Activated effector memory CD4-positive, alpha-beta T cell treated with Interleukin-2 at 50 U/mL for 16 hours (primary cell): ENCODE measurements around the gene NFKBIA.
"Not testable (repeated sequence)": the region's sequence is repeated elsewhere in the genome, so short reads cannot be mapped to it uniquely, and the experiment has no call there.

Source experiments
- DNase-seq: peaks from one replicate; pipeline ENCODE4 v3.0.0-alpha.2; 2020

The NFKBIA gene

DNA sequence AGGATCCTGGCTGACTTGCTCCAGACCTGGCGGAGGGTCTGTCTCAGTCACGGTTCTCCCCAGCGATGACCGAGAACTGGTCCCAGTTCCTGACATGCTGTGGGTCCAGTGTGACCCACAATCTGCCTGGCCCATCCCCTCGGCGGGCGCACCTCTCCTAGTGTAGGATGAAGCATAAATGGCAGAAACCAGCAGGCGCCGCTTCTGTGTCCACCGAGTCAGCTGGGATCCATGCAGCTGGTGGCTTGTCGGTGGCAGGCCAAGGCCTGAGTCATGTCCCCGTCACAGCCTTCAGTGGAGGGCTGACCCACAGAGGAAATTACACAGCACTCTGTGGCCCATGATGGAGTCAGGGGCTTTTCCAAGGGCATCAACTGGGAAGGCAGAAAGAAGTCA, 38.5 kb downstream of the NFKBIA start:
- DNase-seq = no peak

DNA sequence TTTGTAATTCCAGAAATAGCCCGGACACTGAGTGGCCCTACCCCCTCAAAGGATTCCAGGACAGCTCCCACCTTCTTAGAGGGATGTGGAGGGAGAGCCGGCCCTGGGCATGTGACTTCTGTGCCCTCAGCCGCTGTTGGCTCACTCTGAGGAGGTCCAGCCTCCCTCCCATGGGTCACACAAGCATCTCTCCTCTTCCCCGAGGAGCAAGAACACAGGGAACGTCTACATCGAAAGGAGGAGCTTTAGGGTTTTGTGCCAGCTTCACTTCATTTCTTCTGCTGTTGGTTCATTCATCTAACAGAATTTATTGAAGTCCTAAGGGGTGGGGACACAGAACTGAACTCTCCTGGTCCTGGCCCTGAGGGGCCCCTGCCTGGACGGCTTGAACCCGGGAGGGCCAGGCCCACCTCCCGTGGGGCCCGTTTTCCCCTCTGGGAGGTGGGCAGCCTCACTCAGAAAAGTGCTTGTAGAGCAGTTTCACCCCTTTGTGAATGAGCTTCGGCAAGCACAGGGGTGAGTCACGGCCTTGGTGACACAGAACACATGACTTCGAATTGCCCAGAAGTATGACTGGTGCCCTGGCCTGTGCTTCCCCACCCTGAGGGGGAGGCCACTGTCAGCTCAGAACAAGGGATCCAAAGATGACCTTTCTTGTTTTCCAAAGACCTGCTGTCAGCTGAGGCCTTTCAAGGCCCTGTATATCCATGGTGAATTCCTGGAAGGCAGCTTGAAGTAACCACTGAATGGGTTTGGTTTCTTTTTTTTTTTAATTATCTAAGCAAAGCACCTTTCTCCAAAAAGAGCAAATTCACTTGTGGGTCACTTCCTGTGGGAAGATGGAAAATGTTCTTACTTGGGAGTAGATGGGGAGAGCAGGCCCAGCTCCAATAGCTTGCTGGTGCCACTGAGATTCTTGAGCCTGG, 39.2 kb downstream of the NFKBIA start:
- DNase-seq = peak; percentile 14

DNA sequence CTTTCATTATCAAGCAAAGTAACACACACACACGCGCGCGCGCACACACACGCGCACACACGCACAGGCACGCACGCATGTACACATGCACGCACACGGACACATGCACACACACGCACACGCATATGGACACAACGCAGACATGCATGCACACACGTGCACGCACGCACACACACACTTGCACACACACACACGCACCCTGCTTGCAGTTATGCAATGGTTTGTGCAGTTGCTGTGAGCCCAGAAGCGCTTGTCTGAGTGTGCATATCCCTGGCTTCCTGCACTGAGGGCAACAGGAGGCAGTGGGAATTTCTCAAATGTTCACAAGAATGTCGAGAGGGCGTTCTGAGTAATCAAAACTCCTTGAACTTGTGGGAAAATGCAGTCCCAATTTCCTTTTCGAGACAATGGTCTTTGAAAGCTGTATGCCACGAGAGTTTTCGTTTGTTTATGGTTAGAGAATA, 41.6 kb downstream of the NFKBIA start:
- no peak for DNase-seq

DNA sequence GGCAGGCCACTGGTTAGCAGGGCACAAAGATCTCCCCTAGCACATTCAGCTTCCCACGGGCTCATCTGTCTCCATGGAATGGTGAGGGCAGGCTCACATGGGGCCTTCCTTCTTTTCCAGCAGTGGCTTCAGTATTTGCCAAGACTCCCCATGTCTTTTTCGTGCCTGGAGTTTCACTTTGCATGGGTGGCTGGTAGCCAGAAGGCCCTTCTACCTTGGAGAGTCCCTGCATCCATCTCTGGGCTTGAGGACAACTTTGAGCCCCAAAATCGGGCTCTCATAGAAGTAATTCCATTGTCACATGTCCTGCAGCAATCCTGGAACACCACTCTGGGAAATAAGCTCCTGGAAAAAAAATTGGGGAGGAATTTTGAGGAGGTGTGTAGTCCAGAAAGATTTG, 42.1 kb downstream of the NFKBIA start:
- DNase-seq = no peak

DNA sequence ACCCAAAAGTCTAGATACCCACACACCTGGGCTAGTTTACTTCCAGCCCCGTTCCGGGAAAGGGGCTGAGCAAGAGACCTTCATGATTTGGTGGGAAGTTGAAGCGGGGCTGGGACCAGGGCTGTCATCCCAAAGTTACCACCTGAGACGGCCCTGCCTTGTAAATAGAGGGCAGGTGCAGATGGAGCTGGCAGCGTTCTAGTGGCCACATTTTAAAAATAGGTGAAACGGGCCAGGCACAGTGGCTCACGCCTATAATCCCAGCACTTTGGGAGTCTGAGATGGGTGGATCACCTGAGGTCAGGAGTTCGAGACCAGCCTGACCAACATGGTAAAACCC, 43.4 kb downstream of the NFKBIA start:
- no peak for DNase-seq

DNA sequence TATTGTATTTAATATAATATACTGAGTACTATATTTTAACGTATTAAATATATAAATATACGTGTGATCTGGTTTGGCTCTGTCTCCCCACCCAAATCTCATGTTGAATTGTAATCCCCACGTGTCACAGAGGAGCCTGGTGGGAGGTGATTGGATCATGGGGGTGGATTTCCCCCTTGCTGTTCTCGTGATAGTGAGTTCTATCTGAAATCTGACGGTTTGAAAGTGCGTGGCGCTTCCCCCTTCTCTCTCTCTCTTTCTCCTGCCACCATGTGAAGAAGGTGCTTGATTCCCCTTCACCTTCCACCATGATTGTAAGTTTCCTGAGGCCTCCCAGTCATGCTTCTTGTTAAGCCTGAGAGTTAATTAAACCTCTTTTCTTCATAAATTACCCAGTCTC, 44.9 kb downstream of the NFKBIA start:
- DNase-seq = not testable (repeated sequence)

DNA sequence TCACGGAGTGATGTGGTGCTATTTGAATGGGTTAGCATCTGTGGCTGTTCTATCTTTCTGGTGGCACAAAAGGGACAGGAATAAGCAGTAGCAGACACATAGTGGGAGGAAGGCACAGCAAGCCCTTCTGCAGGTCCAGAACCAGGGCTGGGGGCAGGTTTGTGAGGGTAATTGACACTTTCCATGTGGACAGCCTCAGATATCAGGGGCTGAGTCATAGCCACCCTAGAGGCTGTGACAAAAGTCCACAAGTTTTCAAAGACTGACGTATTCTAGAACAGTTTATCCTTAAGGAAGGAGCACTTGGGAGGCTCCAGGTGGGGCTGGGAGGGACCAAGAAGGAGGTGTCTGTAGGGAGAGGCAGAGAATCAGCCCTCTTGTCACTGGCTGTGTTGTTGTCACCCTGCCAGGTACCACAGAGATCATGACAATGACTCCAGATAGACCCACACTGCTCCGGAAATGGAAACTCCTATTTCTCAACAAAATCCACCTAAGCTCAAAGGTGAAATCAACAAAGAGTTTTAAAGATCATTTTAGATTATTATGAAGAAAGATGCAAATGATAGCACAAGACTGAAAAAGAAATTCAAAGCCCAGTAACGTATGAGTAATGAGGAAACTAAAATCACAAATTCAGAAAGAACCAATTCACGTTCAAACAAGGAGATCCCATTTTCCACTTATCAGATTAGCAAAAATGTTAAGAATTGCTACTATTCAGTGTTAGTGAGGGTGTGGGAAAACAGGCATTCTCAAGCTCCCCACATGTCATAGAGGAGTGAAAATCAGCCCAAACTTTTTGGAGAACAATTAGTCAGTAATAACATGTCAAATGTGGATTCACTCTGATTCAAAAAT, 48.3 kb downstream of the NFKBIA start:
- DNase-seq = no peak

DNA sequence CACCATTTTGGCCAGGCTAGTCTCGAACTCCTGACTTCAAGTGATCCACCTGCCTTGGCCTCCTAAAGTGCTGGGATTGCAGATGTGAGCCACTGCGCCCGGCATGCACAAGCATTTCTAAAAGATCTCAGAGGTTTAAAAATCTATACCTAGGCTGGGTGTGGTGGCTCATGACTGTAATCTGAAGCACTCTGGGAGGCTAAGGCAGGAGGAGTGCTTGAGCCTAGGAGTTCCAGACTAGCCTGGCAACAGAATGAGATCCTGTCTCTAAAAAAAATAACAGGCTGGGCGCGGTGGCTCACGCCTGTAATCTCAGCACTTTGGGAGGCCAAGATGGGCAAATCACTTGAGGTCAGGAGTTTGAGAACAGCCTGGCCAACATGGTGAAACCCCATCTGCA, 49.3 kb downstream of the NFKBIA start:
- DNase-seq = not testable (repeated sequence)

DNA sequence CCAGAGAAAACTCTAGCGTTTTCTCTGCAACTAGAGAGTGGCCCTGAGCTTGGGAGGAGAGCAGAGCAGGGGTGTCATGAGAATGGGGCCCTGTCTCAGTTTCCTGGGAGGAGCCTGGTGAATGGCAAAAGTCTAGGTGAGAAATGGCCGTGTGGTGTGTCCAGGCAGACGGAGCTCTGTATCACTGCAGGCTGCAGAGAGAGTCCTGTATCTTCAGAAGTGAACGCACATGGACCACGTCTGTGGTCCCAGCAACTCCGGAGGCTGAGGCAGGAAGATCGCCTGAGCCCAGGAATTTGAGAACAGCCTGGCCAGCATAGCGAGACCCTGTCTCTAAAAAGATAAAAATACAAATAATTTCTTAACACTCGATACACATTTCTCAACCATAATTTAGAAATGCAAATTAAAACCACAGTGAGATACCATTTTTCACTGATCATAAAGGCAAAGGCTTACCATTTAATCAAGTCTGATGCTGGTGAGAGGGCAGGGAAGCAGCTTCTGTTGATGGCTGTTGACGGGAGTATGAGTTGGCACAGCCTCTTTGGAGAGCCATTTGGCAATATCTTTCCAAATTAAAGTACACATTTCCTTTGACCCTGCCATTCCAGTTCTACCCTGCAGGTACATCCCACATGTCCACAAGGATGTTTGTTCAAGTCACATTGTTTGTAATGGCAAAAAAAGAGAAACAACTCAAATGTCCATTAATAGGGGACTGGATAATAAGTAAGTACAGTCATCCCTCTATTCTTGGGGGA, 51.0 kb downstream of the NFKBIA start:
- DNase-seq = no peak

DNA sequence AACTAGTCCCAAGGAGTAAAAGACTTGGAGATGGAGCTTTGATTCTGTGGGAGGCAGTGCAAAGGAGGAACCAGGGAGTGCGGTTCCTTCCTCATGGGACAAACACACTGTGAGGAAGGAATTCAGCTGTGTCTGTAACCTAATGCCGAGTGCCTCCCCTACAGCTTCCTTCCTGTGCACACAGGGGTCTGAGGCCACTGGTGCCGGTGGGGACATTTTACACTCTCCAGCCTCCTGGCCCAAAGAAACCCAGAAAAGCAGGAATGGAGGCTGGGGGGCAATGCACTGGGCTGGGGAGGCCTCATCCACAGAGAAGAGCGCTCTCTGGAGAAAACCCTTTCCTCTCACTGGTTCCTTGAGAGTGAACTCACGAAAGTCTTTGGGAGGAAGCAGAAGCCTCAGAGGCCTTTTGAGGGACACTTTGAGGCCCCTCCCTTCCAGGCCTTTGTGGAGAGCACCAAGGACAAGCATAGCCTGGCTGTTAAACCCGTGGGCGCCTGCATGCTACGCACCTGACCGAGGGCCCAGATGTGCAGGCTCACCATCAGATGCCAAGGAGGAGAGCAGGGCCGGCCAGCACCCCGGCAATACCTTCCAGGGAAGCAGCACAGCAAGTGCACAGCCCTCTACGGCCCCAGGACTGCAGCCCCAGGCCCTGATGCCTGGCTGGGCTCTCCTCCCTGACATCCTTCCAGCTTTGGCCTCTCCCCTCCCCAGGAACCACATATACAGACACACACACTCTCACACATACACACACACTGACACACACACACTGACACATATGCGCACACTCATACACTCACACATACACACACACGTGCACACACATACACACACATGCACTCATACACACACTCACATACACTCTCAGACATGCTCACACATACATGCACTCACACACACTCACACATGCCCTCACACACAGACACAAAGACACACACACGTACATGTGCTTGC, 52.0 kb downstream of the NFKBIA start:
- no peak for DNase-seq

DNA sequence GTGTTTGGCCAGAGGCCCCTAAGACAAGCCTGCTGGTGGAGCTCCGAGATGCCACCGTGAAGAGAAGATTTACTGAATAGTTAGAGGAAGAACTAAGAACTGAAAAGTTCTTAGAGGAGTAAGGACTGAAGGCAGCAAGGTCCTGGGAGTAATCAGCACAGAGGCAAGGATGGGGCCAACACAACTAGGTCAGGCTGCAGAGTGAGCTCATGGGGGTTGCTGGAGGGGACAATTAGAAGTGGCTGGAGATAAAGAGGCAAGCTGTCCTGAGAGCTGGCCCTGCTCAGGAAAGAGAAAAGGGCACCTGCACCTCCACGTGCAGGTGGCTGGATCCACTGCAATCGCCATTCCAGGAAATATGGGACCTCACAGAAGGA, 52.7 kb downstream of the NFKBIA start:
- DNase-seq = no peak
